GM21528 (cell line): ENCODE measurements around the gene RGL3.
"Not testable (repeated sequence)": the region's sequence is repeated elsewhere in the genome, so short reads cannot be mapped to it uniquely, and the experiment has no call there.

Experiments
- ATAC-seq: cut with Tn5 transposase; IDR thresholded peaks from one replicate; pipeline ENCODE4 v1.9.1; 2021; ENCODE audit warnings: mild to moderate bottlenecking, moderate library complexity; ENCODE audit not compliant: unreplicated experiment, low FRiP score

Gene RGL3

GRCh38 chr19:11364935-11365334 is 54.2 kb downstream of the RGL3 start:
- ATAC-seq = no peak

DNA sequence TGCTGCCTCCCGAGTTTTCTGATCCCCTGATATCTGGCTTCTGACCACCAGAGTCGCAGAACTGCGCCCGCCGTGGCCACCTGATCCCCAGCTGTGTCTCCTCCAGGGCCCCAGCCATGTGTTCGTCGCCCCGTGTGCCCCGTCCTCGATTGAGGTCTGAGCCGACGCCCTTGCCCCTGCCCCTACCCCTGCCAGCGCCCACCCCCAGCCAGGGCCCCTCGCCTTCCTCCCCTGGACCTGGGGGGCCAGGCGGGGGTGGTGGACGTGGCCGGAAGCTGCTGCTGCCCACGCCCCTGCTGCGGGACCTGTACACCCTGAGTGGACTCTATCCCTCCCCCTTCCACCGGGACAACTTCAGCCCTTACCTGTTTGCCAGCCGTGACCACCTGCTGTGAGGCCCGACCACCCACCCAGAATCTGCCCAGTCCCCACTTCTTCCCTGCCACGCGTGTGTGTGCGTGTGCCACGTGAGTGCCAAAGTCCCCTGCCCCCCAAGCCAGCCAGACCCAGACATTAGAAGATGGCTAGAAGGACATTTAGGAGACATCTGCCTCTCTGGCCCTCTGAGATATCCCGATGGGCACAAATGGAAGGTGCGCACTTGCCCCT is 54.7 kb downstream of the RGL3 start:
- no peak for ATAC-seq

GRCh38 chr19:11363881-11364280 is 55.2 kb downstream of the RGL3 start:
- ATAC-seq = no peak

DNA sequence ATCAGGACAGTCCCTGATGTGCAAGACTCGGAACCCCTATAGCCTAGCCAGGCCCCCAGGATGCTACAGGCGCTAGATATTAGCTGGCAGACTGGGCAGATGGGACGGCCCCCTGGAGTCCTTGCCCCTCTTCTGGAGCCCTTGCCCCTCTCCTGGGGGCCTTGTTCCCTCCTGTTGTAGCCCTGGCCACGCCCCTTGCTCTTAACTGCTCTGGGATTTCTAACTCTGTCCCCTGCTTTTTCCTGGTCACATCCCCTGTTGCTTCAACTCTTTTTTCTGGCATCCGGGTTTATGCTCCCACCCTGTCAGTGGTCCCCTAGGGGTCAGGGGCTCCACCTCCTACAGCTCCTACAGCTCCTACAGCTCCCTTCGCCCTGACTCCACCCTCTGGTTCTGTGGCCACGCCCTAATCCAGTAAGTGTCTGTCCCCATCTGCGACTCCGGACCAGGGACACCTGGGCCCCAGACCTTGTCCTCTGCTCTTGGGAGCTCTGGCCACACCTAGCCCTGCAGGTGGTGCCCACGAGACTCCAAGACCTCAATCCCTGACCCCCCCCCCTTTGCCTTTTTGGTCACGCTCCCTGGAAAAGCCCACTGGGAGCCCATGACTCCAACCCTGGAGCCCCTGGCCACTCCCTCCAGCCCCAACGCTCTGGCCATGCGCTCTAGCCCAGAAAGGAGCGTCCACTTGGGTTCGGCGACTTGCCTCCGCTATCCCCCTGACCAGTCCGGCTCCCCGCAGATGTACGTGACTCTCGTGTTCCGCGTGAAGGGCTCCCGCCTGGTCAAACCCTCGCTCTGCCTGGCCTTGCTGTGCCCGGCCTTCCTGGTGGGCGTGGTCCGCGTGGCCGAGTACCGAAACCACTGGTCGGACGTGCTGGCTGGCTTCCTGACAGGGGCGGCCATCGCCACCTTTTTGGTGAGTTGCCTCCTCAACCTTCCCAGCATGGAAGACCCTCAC is 57.1 kb downstream of the RGL3 start:
- ATAC-seq = no peak

DNA sequence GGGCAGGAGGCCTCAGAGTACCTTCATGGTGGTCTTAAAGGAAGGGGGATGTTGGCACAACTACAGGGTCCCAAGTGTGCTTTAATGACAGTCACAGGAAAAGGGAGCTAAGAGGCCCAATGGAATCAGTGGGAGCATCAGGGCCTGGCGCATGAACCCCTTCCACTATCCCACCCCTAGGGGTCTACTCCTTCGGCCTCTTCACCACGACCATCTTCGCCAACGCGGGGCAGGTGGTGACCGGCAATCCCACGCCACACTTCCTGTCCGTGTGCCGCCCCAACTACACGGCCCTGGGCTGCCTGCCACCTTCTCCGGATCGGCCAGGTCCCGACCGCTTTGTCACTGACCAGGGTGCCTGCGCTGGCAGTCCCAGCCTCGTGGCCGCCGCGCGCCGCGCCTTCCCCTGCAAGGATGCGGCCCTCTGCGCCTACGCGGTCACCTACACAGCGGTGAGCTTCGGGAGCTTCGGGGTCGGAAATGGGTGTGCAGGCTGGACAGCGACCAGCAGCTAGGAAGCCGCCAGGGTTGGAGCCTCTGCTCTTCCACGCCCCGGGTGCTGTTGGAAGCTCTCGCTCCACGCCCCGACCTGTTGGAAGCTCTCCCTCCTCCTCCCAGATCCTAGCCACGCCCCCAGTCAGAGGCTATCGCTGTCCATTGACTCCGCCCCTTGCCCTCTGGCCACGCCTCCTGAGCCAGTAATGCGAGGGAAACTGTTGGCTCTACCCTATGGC is 57.9 kb downstream of the RGL3 start:
- ATAC-seq = no peak

DNA sequence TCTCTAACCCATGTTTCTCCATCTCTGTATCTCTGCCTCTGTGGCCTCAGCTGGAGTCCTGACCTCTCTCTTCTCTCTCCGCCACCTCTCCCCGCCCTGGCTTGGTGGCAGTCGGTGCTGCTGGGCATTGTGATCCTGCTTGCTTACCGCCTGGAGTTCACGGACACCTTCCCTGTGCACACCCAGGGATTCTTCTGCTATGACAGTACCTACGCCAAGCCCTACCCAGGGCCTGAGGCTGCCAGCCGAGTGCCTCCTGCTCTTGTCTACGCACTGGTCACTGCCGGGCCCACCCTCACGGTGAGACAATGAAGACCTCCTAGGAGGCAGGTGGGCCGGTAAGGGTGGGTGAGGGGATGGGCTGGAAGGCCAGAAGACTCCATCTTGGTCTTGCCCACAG is 59.7 kb downstream of the RGL3 start:
- ATAC-seq = no peak

GRCh38 chr19:11356676-11357550 is 62.2 kb downstream of the RGL3 start:
- no peak for ATAC-seq

DNA sequence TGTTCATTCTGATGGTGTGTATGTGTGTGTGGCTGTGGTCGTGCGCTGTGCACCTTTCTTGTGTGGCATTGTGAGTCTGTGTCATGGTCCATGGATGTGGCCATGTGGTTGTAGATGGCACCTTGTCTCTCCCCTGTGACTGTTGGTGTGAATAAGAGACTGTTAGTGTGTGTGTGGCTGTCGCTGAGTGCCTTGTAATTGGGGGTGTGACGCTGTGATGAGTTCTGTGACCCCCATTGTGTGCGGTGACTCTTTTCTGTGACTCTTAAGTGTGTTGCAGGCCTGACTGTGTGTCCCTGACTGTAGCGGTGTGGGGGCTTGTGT is 63.1 kb downstream of the RGL3 start:
- no peak for ATAC-seq

DNA sequence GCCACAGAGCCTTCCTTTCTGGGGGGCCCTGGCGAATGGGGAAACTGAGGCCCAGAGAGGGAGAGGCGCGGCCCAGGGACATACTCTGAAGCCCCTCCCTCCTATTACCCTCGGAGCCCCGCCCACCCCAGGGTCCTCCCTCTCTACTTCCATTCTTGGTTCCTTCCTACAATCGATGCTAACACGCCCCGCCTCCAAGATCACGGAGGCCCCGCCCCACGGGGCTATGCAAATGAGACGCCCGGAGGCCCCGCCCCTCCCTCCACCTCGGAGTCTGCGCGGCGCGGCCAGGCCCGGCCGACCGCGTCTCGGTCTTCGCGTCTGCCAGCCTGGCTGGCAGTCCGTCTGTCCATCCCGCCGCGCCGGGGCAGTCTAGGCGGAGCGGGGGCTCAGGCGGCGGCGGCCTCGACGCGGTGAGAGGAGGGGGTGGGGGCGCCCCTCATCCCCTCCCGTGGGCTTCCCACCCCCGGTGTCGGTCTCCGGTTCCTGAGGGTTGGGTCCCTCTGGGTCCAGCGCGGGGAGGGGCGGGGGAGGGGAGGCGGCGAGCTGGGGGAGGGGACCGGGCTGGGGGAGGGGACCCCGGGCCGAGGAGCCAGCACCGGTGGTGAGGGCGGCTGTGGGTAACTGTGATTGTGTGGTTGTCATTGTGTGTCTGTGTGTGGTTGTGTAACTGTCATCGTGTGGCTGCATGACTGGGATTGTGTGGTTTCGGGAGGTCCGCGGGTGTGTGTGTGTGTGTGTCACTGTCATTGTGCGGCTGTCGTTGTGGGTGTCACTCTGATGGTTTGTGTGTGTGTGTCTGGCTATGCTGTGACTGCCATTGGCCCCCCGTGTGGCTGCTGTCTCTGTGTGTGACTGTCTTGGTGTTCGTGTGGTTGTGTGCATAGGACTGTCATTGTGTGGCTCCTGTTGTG is 63.7 kb downstream of the RGL3 start, which contains the start of gene PLPPR2:
PLPPR2 (plus strand) TSS at position 273 of the 914 bp plus-strand sequence. CDS start 2,242 bp downstream, outside the sequence.
- no peak for ATAC-seq

DNA sequence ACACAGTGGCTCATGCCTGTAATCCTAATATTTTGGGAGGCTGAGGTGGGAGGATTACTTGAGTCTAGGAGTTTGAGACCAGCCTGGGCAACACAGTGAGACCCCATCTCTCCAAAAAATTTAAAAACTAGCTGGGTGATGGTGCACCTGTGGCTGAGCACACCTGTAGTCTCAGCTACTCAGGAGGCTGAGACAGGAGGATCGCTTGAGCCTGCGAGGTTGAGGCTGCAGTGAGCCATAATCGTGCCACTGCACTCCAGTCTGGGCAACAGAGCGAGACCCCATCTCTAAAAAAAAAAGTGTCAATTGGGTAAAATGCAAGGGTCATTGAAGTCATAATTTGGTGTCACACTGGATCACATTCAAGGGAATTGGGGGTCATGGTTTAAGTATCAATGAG is 65.0 kb downstream of the RGL3 start:
- not testable (repeated sequence) for ATAC-seq

DNA sequence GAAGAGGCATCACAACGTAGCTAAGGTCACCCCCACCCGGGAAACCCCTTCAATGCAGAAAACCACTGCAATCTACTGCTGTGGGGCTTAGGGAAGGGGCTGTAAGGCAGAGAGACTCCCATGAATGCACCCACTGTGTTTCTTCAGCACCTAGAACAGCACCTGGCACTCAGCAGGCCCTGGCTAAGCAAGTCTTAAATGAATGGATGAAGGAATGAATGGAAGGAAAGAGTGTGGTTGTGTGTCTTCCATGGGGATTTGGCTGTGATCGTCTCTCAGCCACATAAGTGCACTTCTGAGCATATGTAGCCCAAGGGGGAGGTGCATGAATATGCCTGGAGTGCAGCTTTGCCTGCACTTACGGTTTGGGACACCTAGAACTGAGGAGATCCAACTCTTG is 69.9 kb downstream of the RGL3 start:
- no peak for ATAC-seq

- ATAC-seq = no peak
Measured at GRCh38 chr19:11347546-11348039, 71.5 kb downstream of the RGL3 start.

DNA sequence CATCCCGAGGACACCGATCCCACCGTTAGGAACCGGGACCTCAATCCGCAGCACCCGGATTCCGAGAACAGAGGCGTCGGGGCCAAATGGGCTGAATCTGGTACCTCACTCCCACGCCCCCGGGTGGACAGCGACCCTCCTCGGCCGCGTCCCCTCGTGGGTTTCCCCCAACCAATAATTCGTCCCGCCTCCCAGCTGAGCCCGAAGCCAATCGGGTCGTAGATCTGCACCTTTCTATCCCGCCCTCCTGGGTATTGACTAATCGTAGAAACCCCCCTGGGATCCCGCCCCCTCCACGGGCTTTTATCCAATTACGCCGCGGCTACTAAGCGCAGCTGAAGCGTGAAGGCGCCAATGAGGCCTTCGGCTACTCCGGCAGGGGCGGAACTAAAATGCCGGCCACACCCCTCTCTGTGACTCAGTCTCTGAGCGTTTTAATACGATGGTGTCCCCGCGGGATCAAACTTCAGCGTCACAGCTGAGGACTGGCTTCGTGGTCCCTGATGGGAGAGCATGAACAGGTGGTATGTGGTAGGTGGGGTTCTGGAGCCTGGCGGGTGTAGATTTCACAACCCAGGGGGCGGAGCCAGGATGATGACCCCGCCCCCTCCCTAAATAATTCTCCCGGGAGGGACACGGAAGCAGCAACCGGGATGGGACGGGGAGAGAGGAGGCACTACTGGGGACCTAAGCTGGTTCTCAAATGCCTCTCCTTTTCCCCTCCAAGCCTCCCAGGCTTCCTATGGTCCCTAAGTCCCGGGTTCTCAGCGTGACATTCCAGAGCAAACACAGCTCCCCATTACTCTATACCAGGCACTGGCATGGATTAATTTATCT is 72.8 kb downstream of the RGL3 start, which contains the start of the genes CCDC159 and TMEM205:
CCDC159 (plus strand) TSS at position 416 of the 837 bp plus-strand sequence; CDS start at position 504, 88 bp downstream.
TMEM205 (minus strand) TSS at position 165 of the 837 bp plus-strand sequence. CDS start 649 bp downstream, outside the sequence.
- peak; percentile 89 for ATAC-seq

- no peak for ATAC-seq
Measured at GRCh38 chr19:11345122-11345803, 73.9 kb downstream of the RGL3 start.
